ENCODE data around the gene FOXL2.

DNA sequence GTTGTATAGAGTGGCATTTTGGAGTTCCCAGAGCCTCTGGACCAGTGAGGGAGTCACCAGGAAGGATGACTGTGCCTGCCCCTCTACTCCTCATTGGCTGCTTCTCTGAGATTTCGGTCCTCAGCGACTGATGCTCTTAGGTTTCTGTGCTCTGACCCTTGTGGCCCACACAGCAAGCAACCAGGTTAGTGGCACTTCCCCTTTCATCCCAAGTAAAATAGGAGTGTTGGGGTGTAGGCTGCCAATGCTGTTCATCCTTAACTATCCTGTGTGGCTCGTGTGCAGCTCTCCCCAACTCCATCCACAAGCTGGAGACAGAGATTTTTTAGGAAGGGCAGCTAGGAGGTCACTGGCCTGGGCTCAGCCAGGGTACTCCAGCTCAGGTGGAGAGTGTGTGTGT lies 37.9 kb upstream of the FOXL2 start:
- TF ChIP-seq, protein P1, sequence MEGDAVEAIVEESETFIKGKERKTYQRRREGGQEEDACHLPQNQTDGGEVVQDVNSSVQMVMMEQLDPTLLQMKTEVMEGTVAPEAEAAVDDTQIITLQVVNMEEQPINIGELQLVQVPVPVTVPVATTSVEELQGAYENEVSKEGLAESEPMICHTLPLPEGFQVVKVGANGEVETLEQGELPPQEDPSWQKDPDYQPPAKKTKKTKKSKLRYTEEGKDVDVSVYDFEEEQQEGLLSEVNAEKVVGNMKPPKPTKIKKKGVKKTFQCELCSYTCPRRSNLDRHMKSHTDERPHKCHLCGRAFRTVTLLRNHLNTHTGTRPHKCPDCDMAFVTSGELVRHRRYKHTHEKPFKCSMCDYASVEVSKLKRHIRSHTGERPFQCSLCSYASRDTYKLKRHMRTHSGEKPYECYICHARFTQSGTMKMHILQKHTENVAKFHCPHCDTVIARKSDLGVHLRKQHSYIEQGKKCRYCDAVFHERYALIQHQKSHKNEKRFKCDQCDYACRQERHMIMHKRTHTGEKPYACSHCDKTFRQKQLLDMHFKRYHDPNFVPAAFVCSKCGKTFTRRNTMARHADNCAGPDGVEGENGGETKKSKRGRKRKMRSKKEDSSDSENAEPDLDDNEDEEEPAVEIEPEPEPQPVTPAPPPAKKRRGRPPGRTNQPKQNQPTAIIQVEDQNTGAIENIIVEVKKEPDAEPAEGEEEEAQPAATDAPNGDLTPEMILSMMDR (conservative IDR thresholded peaks at IDR 0.05; ENCODE audit: low read depth, low read length), result no peak
- TF ChIP-seq EZH2phosphoT487 (IDR thresholded peaks at IDR 0.05; ENCODE audit: borderline replicate concordance, low read length), result no peak

All from PC-3 (cell line).